Effector memory CD8-positive, alpha-beta T cell (primary cell): ENCODE measurements around the gene UPK1B.

Experiments used
- ATAC-seq: fragments of 150-1000 bp; cut with Tn5 transposase; replicated peaks from 2 replicates; pipeline ENCODE4 v1.10.0; 2021; ENCODE audit warnings: mild to moderate bottlenecking, moderate library complexity
- DNase-seq, 3 experiments: peaks; one replicate each; pipeline ENCODE4 v3.0.0; 2021
- H3K27ac Mint-ChIP-seq, 2 donors: one replicate each; pipeline ENCODE4 v1.8.0; 2022; ENCODE audit warnings: mild to moderate bottlenecking in 2 of 2, mixed read lengths in 2 of 2, moderate library complexity in 2 of 2
- H3K27me3 Mint-ChIP-seq, 2 donors: one replicate each; pipeline ENCODE4 v1.8.0; 2022; ENCODE audit warnings: mixed read lengths in 2 of 2
- H3K36me3 Mint-ChIP-seq: one replicate; pipeline ENCODE4 v1.8.0; 2022; ENCODE audit warnings: mild to moderate bottlenecking, moderate library complexity, mixed read lengths; ENCODE audit not compliant: insufficient read depth
- H3K4me1 Mint-ChIP-seq, 2 donors: one replicate each; pipeline ENCODE4 v1.8.0; 2022; ENCODE audit warnings: low read depth in 2 of 2, mixed read lengths in 2 of 2
- H3K4me3 Mint-ChIP-seq, 2 donors: one replicate each; pipeline ENCODE4 v1.8.0; 2022; ENCODE audit warnings: mild to moderate bottlenecking in 2 of 2, mixed read lengths in 2 of 2, moderate library complexity in 2 of 2
- H3K9me3 Mint-ChIP-seq, 2 donors: one replicate each; pipeline ENCODE4 v1.8.0; 2022; ENCODE audit warnings: mixed read lengths in 2 of 2

The UPK1B gene

GRCh38 chr3:119221779-119222320 is 48.5 kb downstream of the UPK1B start:
- H3K27me3 Mint-ChIP-seq, result no peaks in the 10 kb centered on the region
- H3K27ac Mint-ChIP-seq, result peak overlapping the region; percentile 19 to 74
- H3K36me3 Mint-ChIP-seq, result peaks cover 70% of the 10 kb centered on the region
- no peak for ATAC-seq
- H3K4me3 Mint-ChIP-seq, result no peak overlapping the region
- H3K9me3 Mint-ChIP-seq, result no peaks in the 10 kb centered on the region
- no peak for DNase-seq
- peaks cover 19 to 22% of the 10 kb centered on the region in 2 donors for H3K4me1 Mint-ChIP-seq

GRCh38 chr3:119222391-119222790 is 49.0 kb downstream of the UPK1B start:
- Mint-ChIP-seq H3K9me3 (no peaks in the 10 kb centered on the region), H3K4me3 (no peak overlapping the region), H3K36me3 (peaks cover 64% of the 10 kb centered on the region), H3K27ac (peak overlapping the region; percentile 19 to 74), H3K27me3 (no peaks in the 10 kb centered on the region), H3K4me1 (peaks cover 20 to 24% of the 10 kb centered on the region in 2 donors)
- ATAC-seq, result no peak
- DNase-seq, result no peak

- no peak for DNase-seq
- ATAC-seq, result no peak
- Mint-ChIP-seq H3K36me3 (peaks cover 57% of the 10 kb centered on the region), H3K4me3 (no peak overlapping the region), H3K4me1 (peaks cover 27 to 28% of the 10 kb centered on the region in 2 donors), H3K27me3 (no peaks in the 10 kb centered on the region), H3K27ac (no peak overlapping the region), H3K9me3 (no peaks in the 10 kb centered on the region)
Measured at GRCh38 chr3:119223511-119223910, 50.1 kb downstream of the UPK1B start.

DNA sequence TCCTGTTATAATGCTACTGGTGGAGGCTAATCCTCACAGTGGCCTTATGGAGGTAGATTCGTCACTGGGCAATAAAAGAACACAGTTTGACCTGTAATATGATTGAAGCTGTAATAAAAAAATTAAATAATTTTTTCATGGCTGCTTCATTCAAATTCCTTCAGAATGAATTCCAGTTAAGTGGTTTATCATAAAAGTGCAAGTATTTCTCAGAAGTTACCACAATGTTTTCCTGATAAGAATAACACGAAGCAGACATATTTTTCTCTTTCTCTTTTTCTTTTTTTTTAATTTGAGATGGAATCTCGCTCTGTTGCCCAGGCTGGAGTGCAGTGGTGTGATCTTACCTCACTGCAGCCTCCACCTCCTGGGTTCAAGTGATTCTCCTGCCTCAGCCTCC is 51.7 kb downstream of the UPK1B start:
- Mint-ChIP-seq H3K9me3 (no peaks in the 10 kb centered on the region), H3K4me3 (no peak overlapping the region), H3K27me3 (no peaks in the 10 kb centered on the region), H3K4me1 (peaks cover 12 to 18% of the 10 kb centered on the region in 2 donors), H3K27ac (no peak overlapping the region), H3K36me3 (peaks cover 54% of the 10 kb centered on the region)
- no peak for ATAC-seq
- DNase-seq, result no peak

- Mint-ChIP-seq H3K4me1 (peaks cover 8 to 18% of the 10 kb centered on the region in 2 donors), H3K9me3 (no peaks in the 10 kb centered on the region), H3K4me3 (no peak overlapping the region), H3K27me3 (no peaks in the 10 kb centered on the region), H3K36me3 (peaks cover 39% of the 10 kb centered on the region), H3K27ac (peak overlapping the region in 1 of 2 donors; percentile 39)
- no peak for DNase-seq
- ATAC-seq, result no peak
Measured at GRCh38 chr3:119227070-119227850, 53.9 kb downstream of the UPK1B start.

DNA sequence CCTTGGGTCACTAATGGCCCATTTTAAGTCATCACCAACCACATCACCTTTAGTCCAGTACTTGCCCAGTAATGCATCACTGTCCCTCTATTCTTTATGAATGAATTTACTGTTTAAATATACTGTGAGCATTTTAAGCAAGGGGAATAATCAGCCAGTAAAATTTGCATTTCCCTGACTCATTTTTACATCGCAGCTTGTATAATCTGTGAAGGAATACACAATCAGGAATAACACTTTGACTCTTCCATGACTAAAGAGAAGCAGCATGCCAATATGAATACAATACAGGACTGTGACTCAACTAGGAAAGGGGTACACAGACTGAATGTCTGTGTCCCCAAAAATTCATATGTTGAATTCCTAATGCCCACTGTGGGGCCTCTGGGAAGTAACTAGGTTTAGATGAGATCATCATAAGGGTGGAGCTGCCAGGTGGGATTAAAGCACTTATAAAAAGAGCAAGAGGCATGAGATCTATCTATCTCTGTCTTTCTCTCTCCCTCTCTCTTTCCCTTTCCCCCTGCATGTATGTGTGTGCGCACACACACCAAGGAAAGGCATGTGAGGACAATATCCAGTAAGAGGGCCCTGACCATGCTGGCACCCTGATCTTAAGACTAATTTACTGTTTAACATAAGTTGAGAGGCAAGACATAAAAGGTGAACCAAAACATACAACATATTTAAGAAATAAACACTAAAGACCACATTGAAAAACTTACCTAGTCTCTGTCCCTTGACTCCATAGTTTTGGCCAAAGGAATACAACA is 55.2 kb downstream of the UPK1B start:
- ATAC-seq, result no peak
- DNase-seq, result no peak
- Mint-ChIP-seq H3K36me3 (peaks cover 39% of the 10 kb centered on the region), H3K4me3 (no peak overlapping the region), H3K27me3 (no peaks in the 10 kb centered on the region), H3K4me1 (peaks cover 8 to 18% of the 10 kb centered on the region in 2 donors), H3K27ac (no peak overlapping the region), H3K9me3 (no peaks in the 10 kb centered on the region)

DNA sequence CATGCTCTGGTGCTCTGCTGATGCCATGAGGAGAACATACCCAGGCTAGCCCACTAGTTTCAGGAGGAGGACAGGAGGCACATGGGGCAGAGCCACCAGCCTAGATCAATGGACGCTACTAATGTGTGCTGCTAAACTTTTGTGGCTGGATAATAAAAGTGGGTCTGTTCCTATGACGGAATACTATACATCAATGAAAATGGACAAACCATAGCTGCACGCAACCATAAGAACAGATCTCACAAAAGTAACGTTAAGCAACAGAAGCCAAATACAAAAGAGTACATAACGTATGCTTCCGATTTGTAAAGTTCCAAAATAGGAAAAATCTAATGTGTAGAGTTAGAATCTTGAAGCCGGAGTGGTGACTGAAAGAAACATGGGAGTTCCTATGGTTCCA is 55.8 kb downstream of the UPK1B start:
- H3K27me3 Mint-ChIP-seq, result no peaks in the 10 kb centered on the region
- no peak overlapping the region for H3K4me3 Mint-ChIP-seq
- no peak overlapping the region for H3K27ac Mint-ChIP-seq
- H3K4me1 Mint-ChIP-seq, result peaks cover 8 to 18% of the 10 kb centered on the region in 2 donors
- H3K9me3 Mint-ChIP-seq, result no peaks in the 10 kb centered on the region
- no peak for DNase-seq
- no peak for ATAC-seq
- peaks cover 39% of the 10 kb centered on the region for H3K36me3 Mint-ChIP-seq

- Mint-ChIP-seq H3K9me3 (no peaks in the 10 kb centered on the region), H3K36me3 (peaks cover 40% of the 10 kb centered on the region), H3K4me3 (no peak overlapping the region), H3K4me1 (peaks cover 8 to 18% of the 10 kb centered on the region in 2 donors), H3K27me3 (no peaks in the 10 kb centered on the region), H3K27ac (no peak overlapping the region)
- ATAC-seq (no peak), DNase-seq (no peak)
Measured at GRCh38 chr3:119230071-119230470, 56.7 kb downstream of the UPK1B start.

DNA sequence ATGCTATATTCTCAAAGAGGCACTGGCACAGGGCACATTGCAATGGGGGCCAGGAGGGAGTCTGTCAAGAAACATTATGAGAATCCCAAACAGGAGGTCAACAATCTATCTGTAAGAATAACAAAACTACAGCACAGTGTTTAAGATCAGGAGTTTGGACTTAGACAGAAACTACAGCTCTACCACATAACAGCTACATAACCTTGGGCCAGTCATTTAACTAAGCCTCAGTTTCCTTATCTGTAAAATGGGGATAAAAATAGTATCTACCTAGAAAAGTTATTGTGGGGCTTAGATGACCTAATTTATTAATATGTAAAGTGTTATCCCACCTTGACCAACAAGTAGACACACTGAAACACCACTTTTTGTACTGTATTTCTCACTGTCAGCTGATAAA is 57.3 kb downstream of the UPK1B start:
- H3K27me3 Mint-ChIP-seq, result no peaks in the 10 kb centered on the region
- H3K4me3 Mint-ChIP-seq, result no peak overlapping the region
- ATAC-seq (no peak), DNase-seq (no peak)
- peaks cover 39% of the 10 kb centered on the region for H3K36me3 Mint-ChIP-seq
- H3K4me1 Mint-ChIP-seq, result peaks cover 8 to 22% of the 10 kb centered on the region in 2 donors
- H3K27ac Mint-ChIP-seq, result no peak overlapping the region
- H3K9me3 Mint-ChIP-seq, result no peaks in the 10 kb centered on the region

DNA sequence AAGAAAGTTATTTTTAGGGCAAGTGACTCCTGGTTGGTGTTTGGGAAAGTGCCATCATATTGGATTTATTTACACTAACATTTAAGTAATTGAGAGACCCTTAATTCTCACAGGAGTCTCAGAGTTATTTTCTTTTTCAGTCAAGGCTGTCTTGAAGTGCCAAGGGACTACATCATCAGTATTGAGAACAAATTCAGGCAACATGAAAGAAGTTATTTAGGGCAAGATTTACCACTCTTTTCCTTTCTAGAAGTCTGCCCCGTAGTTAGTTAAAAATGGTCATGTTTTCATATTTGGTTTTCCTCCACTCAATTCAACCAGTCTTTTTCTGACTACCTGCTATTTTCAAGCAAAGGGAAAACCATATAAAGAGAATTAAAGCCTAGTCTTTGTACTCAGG is 61.2 kb downstream of the UPK1B start:
- ATAC-seq (no peak), DNase-seq (no peak)
- Mint-ChIP-seq H3K4me1 (peaks cover 21 to 25% of the 10 kb centered on the region in 2 donors), H3K4me3 (no peak overlapping the region), H3K36me3 (peaks cover 34% of the 10 kb centered on the region), H3K27ac (peak overlapping the region; percentile 25 to 35), H3K9me3 (no peaks in the 10 kb centered on the region), H3K27me3 (no peaks in the 10 kb centered on the region)

DNA sequence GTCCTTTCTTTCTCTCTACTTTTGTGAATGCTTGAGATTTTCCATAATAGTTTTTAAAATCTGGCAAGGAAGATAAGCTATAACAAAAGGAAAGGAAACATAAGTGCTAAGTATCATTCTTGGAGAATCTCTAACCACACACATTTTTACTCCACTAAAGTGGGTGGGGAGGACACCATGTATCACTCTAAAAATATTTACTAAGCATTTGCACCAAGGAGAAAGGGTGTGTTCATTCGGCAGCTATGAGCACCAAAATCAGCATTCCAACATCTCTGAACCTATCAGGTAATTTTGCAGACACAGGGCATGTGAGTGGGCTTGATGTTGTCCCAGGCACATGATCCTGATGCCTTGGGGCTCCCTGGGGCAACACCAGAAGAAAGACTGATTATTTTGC is 61.8 kb downstream of the UPK1B start:
- H3K4me1 Mint-ChIP-seq, result peaks cover 27 to 29% of the 10 kb centered on the region in 2 donors
- DNase-seq (no peak), ATAC-seq (no peak)
- H3K36me3 Mint-ChIP-seq, result peaks cover 33% of the 10 kb centered on the region
- H3K27me3 Mint-ChIP-seq, result no peaks in the 10 kb centered on the region
- no peaks in the 10 kb centered on the region for H3K9me3 Mint-ChIP-seq
- H3K27ac Mint-ChIP-seq, result peak overlapping the region; percentile 25 to 35
- no peak overlapping the region for H3K4me3 Mint-ChIP-seq

GRCh38 chr3:119236756-119237155 is 63.4 kb downstream of the UPK1B start:
- Mint-ChIP-seq H3K4me3 (peak overlapping the region; percentile 45 to 54), H3K27me3 (no peaks in the 10 kb centered on the region), H3K9me3 (no peaks in the 10 kb centered on the region), H3K27ac (peak overlapping the region; percentile 74 to 83), H3K4me1 (peaks cover 30 to 35% of the 10 kb centered on the region in 2 donors), H3K36me3 (peaks cover 38% of the 10 kb centered on the region)
- DNase-seq (no peak), ATAC-seq (no peak)

- no peaks in the 10 kb centered on the region for H3K27me3 Mint-ChIP-seq
- peak overlapping the region in 1 of 2 donors; percentile 74 for H3K27ac Mint-ChIP-seq
- peak overlapping the region; percentile 45 to 54 for H3K4me3 Mint-ChIP-seq
- H3K36me3 Mint-ChIP-seq, result peaks cover 38% of the 10 kb centered on the region
- peaks cover 29 to 35% of the 10 kb centered on the region in 2 donors for H3K4me1 Mint-ChIP-seq
- DNase-seq, result no peak
- no peaks in the 10 kb centered on the region for H3K9me3 Mint-ChIP-seq
- no peak for ATAC-seq
Measured at GRCh38 chr3:119237299-119237698, 63.9 kb downstream of the UPK1B start.
